RWPE2 (cell line): Measurements from ENCODE around the gene FOXF1.

Experiments used
- ATAC-seq: fragments of 200-7000 bp; cut with Tn5 transposase; 3 replicates; pipeline ENCODE4 v1.9.1; 2021; ENCODE audit warnings: low read depth
- DNase-seq: peaks from one replicate; pipeline ENCODE4 v3.0.0-alpha.2; 2020; ENCODE audit warnings: low spot score
- H3K27ac ChIP-seq: fragments of 450-650 bp; 2 replicates; pipeline ENCODE4 v1.5.1; 2017; ENCODE audit warnings: mild to moderate bottlenecking; ENCODE audit not compliant: poor library complexity, severe bottlenecking
- H3K27me3 ChIP-seq: fragments of 250-450 bp; sonication (Bioruptor Pico); 2 replicates; pipeline ENCODE4 v1.5.1; 2021; ENCODE audit warnings: mild to moderate bottlenecking, moderate library complexity; ENCODE audit not compliant: insufficient read depth, poor library complexity, severe bottlenecking
- H3K36me3 ChIP-seq: fragments of 250-450 bp; sonication (Bioruptor Pico); 2 replicates; pipeline ENCODE4 v1.5.1; 2020; ENCODE audit warnings: low read depth, mild to moderate bottlenecking, moderate library complexity
- H3K4me1 ChIP-seq: fragments of 250-450 bp; sonication (Bioruptor Pico); 2 replicates; pipeline ENCODE4 v1.5.1; 2021; ENCODE audit warnings: mild to moderate bottlenecking, moderate library complexity; ENCODE audit not compliant: insufficient read depth, poor library complexity, severe bottlenecking
- H3K4me3 ChIP-seq: fragments of 250-450 bp; sonication (Bioruptor Pico); 2 replicates; pipeline ENCODE4 v1.5.1; 2021; ENCODE audit warnings: mild to moderate bottlenecking, moderate library complexity; ENCODE audit not compliant: severe bottlenecking
- H3K9me3 ChIP-seq: fragments of 250-450 bp; sonication (Bioruptor Pico); 2 replicates; pipeline ENCODE4 v1.5.1; 2021; ENCODE audit warnings: mild to moderate bottlenecking, moderate library complexity; ENCODE audit not compliant: severe bottlenecking
- TF ChIP-seq, protein P1 (sequence below): fragments of 450-650 bp; IDR thresholded peaks from one replicate; pipeline ENCODE4 v1.5.1; 2017; ENCODE audit warnings: mild to moderate bottlenecking, moderate library complexity; ENCODE audit not compliant: poor library complexity, severe bottlenecking

The FOXF1 gene

DNA sequence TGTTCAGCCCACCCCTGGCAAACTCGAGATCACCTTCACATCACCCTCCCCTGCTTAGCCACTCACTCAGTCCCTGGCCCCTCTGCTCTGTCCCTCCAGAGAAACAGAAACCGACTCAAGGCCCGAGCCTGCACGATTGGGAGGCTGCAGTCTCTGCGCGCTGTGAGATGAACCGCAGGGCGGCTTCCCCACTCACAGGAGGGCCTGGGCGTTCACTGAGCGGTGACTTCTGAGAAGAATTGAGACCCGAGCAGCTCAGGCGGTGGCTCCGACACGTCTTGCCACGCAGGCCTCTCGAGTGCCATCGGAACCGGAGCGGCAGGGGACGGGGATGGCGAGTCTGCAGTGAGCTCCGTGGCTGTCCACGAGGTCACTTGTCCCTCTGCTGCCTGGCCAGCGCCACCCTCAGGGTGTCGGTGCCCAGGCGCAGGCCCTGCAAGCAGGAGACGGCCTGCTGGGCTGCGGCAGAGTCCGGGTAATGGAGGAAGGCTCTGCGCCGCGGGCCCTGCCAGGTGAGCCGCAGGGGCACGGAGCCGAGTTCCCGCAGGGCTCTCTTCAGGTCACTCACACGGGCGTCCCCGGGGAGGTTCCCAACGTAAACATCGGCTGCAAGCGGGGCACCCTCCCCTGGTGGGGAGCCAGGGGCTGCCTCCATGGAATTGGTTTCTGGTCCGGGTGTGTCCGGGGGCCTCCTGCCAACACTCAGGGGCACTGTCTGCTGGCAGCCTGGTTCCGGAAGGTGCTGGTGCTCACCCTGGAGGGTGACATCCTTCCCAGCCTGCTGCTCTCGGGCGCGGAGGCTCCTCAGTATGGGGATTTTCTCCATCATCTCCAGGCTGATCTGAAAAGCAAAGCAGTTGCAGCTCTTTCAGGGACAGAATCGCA lies 21.6 kb downstream of the FOXF1 start:
- TF ChIP-seq, protein P1, sequence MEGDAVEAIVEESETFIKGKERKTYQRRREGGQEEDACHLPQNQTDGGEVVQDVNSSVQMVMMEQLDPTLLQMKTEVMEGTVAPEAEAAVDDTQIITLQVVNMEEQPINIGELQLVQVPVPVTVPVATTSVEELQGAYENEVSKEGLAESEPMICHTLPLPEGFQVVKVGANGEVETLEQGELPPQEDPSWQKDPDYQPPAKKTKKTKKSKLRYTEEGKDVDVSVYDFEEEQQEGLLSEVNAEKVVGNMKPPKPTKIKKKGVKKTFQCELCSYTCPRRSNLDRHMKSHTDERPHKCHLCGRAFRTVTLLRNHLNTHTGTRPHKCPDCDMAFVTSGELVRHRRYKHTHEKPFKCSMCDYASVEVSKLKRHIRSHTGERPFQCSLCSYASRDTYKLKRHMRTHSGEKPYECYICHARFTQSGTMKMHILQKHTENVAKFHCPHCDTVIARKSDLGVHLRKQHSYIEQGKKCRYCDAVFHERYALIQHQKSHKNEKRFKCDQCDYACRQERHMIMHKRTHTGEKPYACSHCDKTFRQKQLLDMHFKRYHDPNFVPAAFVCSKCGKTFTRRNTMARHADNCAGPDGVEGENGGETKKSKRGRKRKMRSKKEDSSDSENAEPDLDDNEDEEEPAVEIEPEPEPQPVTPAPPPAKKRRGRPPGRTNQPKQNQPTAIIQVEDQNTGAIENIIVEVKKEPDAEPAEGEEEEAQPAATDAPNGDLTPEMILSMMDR: no peak
- H3K36me3 ChIP-seq: peaks cover 5% of the 10 kb centered on the region
- no peak overlapping the region for H3K4me3 ChIP-seq
- H3K4me1 ChIP-seq: no peaks in the 10 kb centered on the region
- H3K27ac ChIP-seq: no peak overlapping the region
- DNase-seq (no peak), ATAC-seq (no peak)
- H3K9me3 ChIP-seq: no peaks in the 10 kb centered on the region
- H3K27me3 ChIP-seq: no peaks in the 10 kb centered on the region

- no peak for ATAC-seq
- H3K4me1 ChIP-seq: no peaks in the 10 kb centered on the region
These were observed 22.1 kb downstream of the FOXF1 start for GRCh38 chr16:86532526-86532815.

DNA sequence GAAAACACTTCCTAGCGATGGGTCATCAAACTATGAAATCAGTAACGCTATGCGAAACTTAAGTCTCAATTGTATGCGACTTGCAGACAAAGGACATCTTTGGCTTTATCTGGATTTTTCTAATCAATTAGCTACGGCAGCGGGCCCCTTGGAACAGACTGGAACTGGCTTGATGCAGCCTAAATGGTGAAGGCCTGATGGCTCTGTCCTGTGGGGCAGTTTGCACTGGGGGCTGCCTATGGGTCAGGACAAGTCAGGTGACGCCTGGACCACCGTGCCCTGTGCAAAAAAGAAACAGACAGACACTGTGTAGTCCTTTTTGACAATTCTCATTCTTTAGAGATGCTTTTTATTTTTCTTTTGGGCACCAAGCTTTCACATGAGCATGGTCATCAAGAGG lies 22.7 kb downstream of the FOXF1 start:
- H3K27ac ChIP-seq: no peak overlapping the region
- H3K4me1 ChIP-seq: no peaks in the 10 kb centered on the region
- TF ChIP-seq, protein P1: no peak
- ATAC-seq (no peak), DNase-seq (no peak)
- H3K27me3 ChIP-seq: no peaks in the 10 kb centered on the region
- no peaks in the 10 kb centered on the region for H3K9me3 ChIP-seq
- H3K4me3 ChIP-seq: no peak overlapping the region
- H3K36me3 ChIP-seq: peaks cover 12% of the 10 kb centered on the region

More at GRCh38 chr16:86532526-86532815, 22.1 kb downstream of the FOXF1 start:
- Histone ChIP-seq H3K27me3 (no peaks in the 10 kb centered on the region), H3K9me3 (no peaks in the 10 kb centered on the region), H3K36me3 (peaks cover 9% of the 10 kb centered on the region), H3K27ac (no peak overlapping the region), H3K4me3 (no peak overlapping the region)
- TF ChIP-seq, protein P1: no peak
- peak; percentile 34 for DNase-seq

DNA sequence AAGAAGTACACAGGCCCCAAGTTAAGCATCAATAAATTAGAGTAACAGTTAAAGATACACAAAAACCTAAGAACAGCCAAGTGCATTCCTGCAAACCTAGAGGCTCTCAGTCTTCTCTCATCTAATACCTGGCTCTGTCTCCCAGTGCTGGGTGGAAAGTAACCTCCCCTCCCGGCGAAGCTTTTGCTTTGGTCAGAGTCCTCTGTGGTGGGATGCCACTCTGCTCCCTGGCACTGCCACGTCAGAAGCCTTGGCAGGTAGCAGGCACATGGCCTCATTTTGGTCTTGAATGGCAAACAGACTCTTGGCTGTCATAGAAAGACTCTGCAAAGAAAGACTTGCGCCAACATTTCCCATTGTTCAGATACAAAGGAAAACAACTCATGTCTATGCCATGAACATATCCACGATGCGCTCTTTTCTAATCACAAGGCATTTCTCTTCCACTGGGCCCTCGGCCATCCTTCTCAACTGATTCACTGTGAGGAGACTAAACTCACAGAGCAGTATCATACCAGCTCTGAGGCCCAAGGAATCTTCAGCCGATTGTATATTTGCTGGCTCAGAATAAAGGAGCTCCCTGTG lies 23.5 kb downstream of the FOXF1 start:
- Histone ChIP-seq H3K36me3 (peaks cover 19% of the 10 kb centered on the region), H3K9me3 (no peaks in the 10 kb centered on the region), H3K4me1 (no peaks in the 10 kb centered on the region), H3K4me3 (no peak overlapping the region), H3K27me3 (no peaks in the 10 kb centered on the region), H3K27ac (no peak overlapping the region)
- TF ChIP-seq, protein P1: no peak
- ATAC-seq (no peak), DNase-seq (no peak)
